HUDEP-2 (cell line): ENCODE measurements around the gene LHFPL3.
"Not testable (repeated sequence)": the region's sequence is repeated elsewhere in the genome, so short reads cannot be mapped to it uniquely, and the experiment has no call there.

ENCODE experiments used
- DNase-seq, 76 experiments: peaks; one replicate each; lab custom pipeline; 2025; ENCODE audit not compliant: unreplicated experiment in 76 of 76; lab: John Stamatoyannopoulos, UW

The LHFPL3 gene

DNA sequence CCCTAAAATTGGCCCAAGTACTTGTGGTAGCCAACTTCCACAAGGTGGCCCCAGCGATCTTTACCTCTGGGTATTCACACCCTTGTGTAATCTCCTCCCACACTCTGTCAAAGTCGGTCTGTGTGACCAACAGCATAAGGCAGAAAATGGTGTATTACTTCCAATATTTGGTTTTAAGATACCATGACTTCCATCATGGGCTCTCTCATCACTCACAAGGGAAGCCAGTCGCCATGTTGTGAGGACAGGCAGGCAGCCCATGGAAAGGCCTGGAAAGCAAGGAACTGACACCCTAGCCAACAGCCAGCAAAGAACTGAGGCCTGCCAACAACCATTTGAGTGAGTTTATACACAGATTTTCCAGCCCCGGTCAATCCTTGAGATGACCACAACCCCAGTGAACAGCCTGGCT, 594.6 kb downstream of the LHFPL3 start:
- peak in 71 of 76 experiments; percentile 5 to 87 (median 47) for DNase-seq

GRCh38 chr7:104926189-104926588, 597.8 kb downstream of the LHFPL3 start:
- DNase-seq = not testable (repeated sequence)

GRCh38 chr7:104926601-104927041, 598.2 kb downstream of the LHFPL3 start:
- DNase-seq = no peak

- no peak for DNase-seq
These were observed 598.7 kb downstream of the LHFPL3 start for GRCh38 chr7:104927055-104927454.

DNA sequence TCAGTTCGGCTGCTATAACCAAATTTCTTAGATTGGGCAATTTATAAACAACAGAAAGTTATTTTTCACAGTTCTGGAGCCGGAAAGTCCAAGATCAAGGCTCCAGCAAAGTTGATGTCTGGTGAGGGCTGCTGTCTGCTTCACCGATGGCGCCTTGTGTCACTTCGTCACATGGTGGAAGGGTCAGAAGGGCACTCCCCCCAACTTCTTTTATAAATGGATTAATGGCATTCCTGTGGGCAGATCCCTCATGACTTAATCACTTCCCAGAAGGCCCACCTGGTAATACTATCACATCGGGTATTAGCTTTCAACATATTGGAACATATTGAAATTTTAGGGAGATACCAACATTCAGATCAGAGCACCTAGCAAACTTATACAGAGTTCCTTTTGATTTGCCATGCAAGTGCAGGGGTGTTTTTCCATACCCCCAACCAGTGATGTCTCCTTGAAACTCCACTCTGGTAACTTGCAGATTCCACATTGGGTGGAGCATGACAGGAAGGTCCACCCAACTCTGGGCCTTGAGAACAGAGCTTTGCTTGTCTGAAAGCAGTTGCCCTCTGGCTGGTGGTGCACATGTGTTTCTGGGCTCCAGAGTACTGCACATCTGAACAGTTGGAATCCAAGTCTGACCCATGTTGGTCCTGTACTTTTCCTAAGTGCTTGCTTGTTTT, 600.5 kb downstream of the LHFPL3 start:
- no peak for DNase-seq

DNA sequence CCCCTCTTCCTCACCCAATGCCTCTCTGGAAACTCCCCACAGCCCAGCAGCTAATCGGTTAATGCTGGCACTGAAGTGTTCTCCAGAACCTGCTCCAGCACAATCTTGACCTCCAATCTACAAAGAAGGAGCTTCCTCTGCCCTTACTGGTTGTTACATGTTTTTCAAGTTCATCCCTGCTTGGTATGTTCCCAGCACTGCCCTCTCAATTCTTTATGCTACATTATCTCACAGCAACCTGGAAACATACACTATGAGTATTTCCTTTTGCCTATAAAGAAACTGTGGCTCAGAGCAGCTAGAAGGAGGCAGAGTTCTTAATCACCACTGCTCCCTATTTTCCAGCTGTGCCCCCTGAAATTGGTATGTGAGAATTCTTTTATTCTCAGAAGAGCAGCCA, 601.5 kb downstream of the LHFPL3 start:
- DNase-seq = no peak

DNA sequence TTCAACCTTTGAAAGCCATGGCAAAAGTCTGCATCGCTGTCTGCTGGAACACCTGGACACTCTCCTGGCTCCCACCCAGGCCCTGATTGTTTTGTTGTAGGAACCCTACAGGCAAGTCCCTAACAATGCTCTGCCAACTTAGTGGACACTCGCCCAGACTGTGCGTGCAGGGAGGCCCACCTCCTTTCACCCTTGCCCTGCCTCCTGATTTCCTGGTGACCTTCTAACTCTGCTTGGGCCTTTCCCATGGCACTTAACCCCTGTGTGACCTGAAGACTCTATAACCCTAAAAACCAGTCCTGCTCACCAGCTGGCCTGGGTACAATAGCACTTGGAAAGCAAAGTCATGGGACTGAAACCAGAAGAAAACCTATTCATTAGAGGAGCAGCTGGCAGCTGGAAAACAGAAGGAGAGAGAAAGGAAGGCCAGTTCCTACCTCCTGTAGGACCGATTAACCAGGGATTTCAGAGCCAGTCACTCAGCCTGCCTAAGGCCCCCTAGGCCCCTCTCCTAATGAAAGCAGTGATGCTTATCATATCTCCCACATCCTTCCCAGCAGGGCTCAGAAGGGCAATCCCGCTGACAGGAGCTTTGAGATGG, 602.9 kb downstream of the LHFPL3 start:
- DNase-seq = no peak

- no peak for DNase-seq
These were observed 604.6 kb downstream of the LHFPL3 start for GRCh38 chr7:104933022-104933421.

- no peak for DNase-seq
These were observed 605.2 kb downstream of the LHFPL3 start for GRCh38 chr7:104933521-104933988.

GRCh38 chr7:104934665-104935064, 606.3 kb downstream of the LHFPL3 start:
- no peak for DNase-seq

- no peak for DNase-seq
These were observed 606.9 kb downstream of the LHFPL3 start for GRCh38 chr7:104935276-104935675.

GRCh38 chr7:104936546-104936945, 608.1 kb downstream of the LHFPL3 start:
- DNase-seq = no peak

DNA sequence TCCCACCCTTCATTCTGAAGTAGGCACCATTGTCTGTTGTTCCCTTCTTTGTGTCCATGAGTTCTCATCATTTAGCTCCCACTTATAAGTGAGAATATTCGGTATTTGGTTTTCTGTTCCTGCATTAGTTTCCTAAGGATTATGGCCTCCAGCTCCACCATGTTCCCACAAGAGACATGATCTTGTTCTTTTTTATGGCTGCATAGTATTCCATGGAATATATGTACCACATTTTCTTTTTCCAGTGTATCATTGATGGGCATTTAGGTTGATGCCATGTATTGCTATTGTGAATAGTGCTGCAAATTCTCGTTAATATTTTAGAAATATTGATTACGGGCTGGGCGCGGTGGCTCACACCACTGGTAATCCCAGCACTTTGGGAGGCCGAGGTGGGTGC, 609.1 kb downstream of the LHFPL3 start:
- not testable (repeated sequence) for DNase-seq

- no peak for DNase-seq
These were observed 610.5 kb downstream of the LHFPL3 start for GRCh38 chr7:104938741-104939390.

DNA sequence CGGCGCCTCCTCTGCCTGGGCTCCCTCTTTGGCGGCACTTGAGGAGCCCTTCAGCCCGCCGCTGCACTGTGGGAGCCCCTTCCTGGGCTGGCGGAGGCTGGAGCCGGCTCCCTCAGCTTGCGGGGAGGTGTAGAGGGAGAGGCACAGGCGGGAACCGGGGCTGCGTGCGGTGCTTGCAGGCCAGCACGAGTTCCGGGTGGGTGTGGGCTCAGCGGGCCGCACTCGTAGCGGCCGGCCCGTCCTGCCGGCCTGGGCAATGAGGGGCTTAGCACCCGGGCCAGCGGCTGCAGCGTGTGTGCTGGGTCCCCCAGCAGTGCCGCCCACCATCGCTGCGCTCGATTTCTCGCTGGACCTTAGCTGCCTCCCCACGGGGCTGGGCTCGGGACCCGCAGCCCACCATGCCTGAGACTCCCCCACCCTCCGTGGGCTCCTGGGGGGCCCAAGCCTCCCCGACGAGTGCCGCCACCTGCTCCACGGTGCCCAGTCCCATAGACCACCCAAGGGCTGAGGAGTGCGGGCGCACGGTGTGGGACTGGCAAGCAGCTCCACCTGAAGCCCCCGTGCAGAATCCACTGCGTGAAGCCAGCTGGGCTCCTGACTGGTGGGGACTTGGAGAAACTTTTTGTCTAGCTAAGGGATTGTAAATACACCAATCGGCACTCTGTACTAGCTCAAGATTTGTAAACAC, 611.8 kb downstream of the LHFPL3 start:
- DNase-seq = no peak

DNA sequence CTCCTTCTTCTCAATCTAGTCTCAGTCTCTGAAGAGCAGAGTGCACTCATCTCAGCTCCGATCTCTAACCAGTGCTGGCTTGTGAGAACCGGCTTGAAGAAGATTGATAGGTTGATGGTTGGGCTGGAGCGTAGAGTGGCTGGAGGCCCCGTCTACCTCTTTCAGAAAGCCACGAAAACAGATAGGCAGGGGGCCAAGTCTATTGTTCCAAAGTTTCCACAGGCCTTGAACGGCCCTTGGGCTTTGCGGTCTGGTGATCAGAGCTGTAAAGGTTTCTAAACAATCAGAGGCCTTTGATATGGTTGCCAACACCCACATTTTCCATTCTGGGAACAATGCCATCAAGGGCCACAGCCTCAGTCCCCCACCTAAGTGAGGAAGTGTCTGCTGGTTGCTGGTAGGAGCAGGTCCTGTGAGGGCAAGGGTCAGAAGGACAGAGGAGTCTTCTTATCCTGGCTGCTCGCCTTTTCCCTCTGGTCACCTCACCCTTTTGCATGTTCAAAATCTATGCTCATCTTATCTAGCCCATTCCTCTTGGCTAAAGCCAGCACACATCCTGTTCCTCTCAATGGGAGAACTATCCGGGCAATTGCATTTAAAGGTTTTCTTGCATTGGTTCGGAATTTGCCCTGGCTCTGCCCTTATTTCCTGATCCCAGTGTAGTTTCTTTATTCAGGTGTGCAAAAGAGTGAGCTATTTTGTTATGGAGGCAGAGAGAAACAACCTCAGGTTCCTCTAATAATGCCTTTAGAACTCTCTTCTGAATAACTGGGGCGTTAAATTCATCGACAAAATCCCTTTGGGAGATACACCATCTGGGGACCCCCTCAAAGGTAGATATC, 615.3 kb downstream of the LHFPL3 start:
- peak in 73 of 76 experiments; percentile 14 to 97 (median 79) for DNase-seq

- DNase-seq = no peak
These were observed 617.2 kb downstream of the LHFPL3 start for GRCh38 chr7:104945599-104945956.

GRCh38 chr7:104946338-104946737, 617.9 kb downstream of the LHFPL3 start:
- DNase-seq = no peak

DNA sequence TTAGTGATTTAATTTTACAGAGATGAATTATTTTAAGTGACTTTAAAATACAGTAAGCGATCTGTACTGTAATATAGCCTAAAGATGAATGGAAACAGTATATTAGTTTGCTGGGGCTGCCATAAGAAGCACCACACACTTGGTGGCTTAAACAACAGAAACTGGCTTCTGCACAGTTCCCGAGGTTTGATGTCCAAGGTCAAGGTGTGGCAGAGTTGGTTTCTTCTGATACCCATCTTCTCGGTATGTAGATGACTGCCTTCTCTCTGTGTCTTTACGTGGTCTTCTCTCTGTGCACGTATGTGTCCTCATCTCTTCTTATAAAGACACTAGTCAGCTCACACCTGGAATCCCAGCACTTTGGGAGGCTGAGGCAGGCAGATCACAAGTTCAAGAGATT, 621.6 kb downstream of the LHFPL3 start:
- no peak for DNase-seq

- DNase-seq = no peak
These were observed 622.4 kb downstream of the LHFPL3 start for GRCh38 chr7:104950754-104951153.
